ENCODE measurements around the gene CCDC30.
A peak's percentile ranks its signal among the peaks of the same experiment; 100 is the strongest.

CCDC30 gene

GRCh38 chr1:42462828-42463763 is at the start of gene CCDC30:
Gene CCDC30, plus strand, starts transcription at chr1:42463286. Its CDS starts 17,266 bp downstream, at chr1:42480552.
- DNase-seq, result peak; percentile 77

- DNase-seq, result no peak
These were observed 48.3 kb upstream of the CCDC30 start for GRCh38 chr1:42414551-42415496.

- no peak for DNase-seq
These were observed 45.9 kb upstream of the CCDC30 start for GRCh38 chr1:42417166-42417565.

GRCh38 chr1:42418516-42418915 is 44.6 kb upstream of the CCDC30 start:
- DNase-seq, result no peak

GRCh38 chr1:42419126-42419821 is 43.8 kb upstream of the CCDC30 start:
- DNase-seq, result no peak

- no peak for DNase-seq
These were observed 43.0 kb upstream of the CCDC30 start for GRCh38 chr1:42420121-42420520.

- no peak for DNase-seq
These were observed 42.0 kb upstream of the CCDC30 start for GRCh38 chr1:42420911-42421585.

- no peak for DNase-seq
These were observed 40.3 kb upstream of the CCDC30 start for GRCh38 chr1:42422737-42423136.

- no peak for DNase-seq
These were observed 39.4 kb upstream of the CCDC30 start for GRCh38 chr1:42423681-42424080.

- DNase-seq, result no peak
These were observed 38.9 kb upstream of the CCDC30 start for GRCh38 chr1:42424201-42424600.

- no peak for DNase-seq
These were observed 35.8 kb upstream of the CCDC30 start for GRCh38 chr1:42427240-42427639.

- no peak for DNase-seq
These were observed 33.5 kb upstream of the CCDC30 start for GRCh38 chr1:42429603-42430002.

GRCh38 chr1:42430286-42431135 is 32.6 kb upstream of the CCDC30 start:
- DNase-seq, result no peak

- DNase-seq, result no peak
These were observed 31.6 kb upstream of the CCDC30 start for GRCh38 chr1:42431514-42431913.

GRCh38 chr1:42432714-42433113 is 30.4 kb upstream of the CCDC30 start:
- no peak for DNase-seq

- no peak for DNase-seq
These were observed 29.7 kb upstream of the CCDC30 start for GRCh38 chr1:42433369-42433768.

- DNase-seq, result no peak
These were observed 28.7 kb upstream of the CCDC30 start for GRCh38 chr1:42434340-42434739.

- no peak for DNase-seq
These were observed 23.1 kb upstream of the CCDC30 start for GRCh38 chr1:42439940-42440339.

- DNase-seq, result no peak
These were observed 20.4 kb upstream of the CCDC30 start for GRCh38 chr1:42442662-42443061.

GRCh38 chr1:42449256-42449655 is 13.8 kb upstream of the CCDC30 start:
- no peak for DNase-seq

- DNase-seq, result no peak
These were observed 13.0 kb upstream of the CCDC30 start for GRCh38 chr1:42450061-42450460.
